Stromal cell of bone marrow (primary cell): ENCODE data around the gene DUSP8.

Experiments used
- DNase-seq: peaks from one replicate; pipeline ENCODE4 v3.0.0-alpha.2; 2012; ENCODE audit warnings: low read depth

The DUSP8 gene

DNA sequence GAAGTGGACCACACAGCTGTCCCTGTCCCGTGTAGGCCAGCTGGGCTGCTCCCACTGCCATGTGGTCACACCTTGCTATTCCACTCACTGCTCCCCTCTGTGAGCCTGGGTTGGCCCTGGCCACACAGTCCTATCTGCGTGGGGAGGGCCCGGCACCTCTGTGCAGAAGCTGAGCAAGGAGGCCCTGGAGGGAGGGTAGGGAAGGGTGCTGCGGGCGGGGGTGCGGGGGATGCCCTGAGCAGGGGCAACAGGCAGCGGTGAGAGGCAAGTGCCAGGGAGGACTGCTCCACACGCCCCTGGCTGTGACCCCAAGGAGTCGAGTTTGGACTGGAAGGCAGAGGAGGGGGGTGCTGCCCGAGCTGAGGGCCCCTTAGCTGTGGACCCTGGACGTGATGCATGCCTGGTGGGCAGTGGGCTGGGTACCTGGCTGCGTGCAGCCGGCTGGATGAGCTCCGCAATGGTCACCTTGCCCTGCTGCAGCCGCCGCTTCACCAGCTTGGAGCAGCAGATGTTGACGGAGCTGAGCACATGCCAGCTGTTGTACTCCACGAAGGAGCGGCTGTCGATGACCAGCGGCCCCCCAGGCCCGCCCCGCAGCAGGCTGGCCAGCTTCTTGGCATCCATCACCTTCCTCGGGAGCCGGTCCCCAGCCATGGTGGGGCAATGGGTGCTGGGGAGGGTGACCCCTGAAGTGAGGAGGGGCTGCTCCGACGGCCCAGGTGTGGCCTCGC lies 6.7 kb downstream of the DUSP8 start:
- no peak for DNase-seq

- peak; percentile 18 for DNase-seq
Measured at GRCh38 chr11:1564535-1565172, 7.4 kb downstream of the DUSP8 start.

DNA sequence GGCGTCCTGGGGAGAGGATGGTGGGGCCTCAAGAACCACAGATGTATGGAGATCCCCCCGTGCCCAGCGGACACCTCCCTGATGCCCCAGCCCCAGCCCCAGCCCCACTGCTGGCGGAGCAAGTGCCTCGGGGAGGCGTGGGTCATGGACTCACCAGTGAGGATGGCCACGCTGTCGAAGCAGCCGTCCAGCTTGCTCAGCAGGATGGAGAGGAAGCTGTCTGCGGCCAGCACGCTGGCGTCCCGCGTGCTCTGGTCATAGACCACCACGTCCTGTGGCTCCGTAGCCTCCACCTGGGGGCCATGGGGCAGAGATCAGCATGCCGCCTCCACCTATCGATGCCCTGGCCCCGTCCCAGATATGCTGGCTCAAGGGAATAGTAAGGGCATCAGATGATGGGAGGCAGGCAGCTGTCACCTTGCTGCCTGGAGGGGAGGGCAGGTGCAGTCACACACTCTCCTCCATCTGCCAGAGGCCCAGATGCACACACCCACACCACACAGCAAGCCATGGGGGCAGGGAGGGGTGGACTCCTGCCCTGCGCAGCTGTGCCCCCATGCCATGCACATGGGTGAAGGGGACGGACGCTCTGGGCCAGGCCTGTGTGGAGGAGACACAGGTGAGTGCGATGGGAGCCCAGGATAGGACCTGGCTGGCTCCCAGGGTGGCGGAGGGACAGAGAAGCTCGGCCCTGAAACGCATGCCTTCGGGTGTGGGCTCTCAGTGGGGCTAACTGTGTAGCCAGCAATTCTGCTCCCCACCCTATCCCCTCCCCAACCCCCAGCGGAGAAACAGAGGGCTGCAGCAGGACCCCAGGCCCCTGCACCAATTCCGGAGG lies 8.2 kb downstream of the DUSP8 start:
- DNase-seq, result no peak

DNA sequence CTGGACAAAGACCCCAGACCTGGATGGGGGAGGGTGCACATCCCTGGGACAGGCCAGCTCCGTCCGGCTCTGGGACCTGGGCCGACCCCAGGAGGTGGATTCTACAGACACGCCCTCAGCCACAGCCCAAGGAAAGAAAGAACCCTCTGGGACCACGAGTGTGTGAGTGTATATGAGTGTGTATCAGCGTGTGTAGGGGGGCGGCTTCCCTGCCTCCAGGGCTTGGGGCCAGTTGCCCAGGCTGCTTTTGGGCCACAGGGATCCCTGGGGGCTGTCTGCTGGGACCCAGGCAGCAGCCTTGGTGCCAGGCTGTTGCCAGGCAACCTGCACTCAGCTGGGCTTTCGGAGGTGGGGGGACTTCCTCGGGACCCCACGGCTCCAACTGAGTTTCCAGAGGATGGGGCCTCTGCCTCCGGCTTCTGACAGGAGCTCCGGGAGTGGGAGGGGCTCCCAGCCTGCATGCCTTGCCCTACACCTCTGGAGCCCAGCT lies 8.9 kb downstream of the DUSP8 start:
- no peak for DNase-seq

GRCh38 chr11:1562469-1563148 lies 9.5 kb downstream of the DUSP8 start:
- no peak for DNase-seq

- DNase-seq, result no peak
Measured at GRCh38 chr11:1561955-1562354, 10.1 kb downstream of the DUSP8 start.

DNA sequence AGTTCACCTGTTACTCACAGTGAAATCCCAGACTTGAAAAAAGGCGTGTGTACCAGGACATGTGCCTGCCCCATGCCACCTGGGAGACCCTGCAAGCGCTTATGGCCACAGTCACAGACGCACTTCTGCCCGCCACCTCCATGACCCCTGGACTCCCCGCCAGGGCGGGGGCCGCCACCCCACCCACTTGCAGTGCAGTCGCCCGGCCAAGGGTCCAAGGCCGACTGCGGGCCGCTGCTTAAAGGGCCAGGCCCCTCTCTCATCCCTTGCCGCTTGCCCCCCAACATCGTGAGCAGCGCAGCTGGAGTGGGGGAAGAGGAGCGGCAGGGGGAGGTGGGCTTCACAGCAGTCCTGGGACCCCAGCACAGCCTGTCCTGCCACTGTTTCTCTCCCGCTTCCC lies 10.8 kb downstream of the DUSP8 start:
- DNase-seq, result no peak

DNA sequence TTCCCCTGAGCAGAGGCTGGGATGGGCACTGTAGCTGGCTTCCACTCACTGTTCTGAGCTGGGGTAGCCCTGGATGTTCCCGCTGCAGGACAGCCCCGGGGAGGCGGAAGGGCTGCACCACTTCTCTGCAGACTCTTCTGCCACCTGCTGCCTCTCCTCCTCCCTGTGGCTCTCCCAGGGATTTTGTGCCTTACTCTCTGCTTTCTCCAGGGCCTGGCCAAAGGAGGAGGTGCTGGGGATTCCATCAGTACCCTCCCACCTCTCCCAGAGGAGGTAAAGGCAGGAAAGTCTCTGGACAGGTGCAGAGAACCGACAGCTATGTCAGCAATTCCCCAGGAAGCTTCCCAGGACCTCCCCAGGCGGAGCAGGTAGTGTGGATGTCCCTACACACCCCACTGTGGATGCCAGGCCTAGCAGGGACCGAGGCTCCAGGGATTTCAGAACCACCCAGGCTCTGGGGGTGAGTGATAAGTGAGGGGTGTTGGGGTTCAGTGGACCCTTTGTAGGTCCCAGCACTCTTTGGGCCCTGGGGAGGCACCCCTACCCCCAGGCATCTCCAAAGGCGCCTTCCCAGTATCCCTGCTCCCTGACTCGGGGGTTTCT lies 11.3 kb downstream of the DUSP8 start:
- no peak for DNase-seq

DNA sequence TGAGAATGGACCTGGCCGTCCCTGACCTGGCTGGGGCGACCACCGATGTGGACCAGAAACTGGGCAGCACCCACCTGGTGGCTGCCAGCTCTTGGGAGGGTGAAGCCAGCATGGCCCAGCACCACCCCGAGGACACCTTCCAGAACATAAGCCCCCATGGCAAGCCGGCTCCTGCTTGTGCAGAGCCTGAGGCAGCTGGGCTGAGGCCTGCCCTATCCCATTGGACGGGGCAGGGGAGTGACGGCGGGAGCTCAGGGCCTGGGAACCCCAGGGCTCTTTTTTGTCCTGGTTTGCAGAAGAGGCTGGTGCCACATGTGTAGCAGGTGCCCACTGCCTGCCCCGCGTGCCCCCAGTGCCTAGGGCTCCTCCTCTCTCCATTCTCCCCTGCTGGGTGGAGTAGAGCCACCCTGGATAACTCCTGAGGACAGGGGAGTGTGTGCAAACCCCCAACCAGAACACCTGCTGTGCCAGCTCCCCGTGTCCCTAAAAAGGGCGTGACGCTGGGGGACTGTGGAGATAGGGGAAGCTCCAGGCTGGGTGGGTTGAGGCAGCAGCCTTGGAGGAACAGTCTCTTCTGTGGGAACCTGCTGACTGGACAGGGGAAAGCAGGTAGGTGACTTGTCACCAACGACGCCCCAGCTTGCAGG lies 11.9 kb downstream of the DUSP8 start:
- no peak for DNase-seq

DNA sequence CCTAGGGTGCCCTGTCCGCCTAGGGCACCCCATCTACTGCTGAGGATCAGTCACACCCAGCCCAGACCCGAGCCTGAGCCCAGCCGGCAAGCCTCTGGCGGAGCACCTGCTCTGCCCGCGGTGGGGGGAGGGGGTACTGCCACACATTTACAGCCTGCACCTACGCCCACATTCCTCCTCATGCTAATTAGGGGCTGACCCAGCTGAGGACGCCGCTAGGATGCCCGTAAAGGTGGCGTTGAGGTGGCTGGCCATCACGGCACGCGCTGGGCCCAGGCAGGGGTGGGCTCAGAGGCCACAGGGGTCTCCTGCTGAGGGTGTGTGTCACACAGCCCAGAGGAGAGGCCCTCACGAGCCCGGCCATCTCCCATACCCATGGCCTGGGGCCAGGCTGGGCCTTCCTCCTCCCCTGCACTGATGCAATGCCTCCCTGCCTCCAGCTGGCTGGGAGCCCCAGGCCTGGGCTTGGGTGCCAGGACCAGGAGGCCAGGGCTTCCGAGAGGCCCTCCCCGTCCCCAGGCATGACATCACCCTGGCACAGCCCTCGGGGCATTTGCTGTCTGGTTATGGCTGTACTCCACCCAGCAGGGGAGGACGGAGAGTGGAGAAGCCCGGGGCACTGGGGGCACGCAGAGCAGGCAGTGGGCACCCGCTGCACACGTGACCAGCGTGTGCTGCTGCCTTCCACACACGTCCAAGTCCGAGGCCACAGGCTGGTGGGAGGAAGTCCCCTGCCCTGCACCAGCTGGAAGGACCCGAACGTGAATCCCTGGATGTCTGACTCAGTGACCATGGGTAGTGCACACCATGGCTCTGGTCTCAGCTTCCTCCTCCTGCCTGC lies 12.7 kb downstream of the DUSP8 start:
- DNase-seq, result peak; percentile 33

- no peak for DNase-seq
Measured at GRCh38 chr11:1558775-1559110, 13.3 kb downstream of the DUSP8 start.

DNA sequence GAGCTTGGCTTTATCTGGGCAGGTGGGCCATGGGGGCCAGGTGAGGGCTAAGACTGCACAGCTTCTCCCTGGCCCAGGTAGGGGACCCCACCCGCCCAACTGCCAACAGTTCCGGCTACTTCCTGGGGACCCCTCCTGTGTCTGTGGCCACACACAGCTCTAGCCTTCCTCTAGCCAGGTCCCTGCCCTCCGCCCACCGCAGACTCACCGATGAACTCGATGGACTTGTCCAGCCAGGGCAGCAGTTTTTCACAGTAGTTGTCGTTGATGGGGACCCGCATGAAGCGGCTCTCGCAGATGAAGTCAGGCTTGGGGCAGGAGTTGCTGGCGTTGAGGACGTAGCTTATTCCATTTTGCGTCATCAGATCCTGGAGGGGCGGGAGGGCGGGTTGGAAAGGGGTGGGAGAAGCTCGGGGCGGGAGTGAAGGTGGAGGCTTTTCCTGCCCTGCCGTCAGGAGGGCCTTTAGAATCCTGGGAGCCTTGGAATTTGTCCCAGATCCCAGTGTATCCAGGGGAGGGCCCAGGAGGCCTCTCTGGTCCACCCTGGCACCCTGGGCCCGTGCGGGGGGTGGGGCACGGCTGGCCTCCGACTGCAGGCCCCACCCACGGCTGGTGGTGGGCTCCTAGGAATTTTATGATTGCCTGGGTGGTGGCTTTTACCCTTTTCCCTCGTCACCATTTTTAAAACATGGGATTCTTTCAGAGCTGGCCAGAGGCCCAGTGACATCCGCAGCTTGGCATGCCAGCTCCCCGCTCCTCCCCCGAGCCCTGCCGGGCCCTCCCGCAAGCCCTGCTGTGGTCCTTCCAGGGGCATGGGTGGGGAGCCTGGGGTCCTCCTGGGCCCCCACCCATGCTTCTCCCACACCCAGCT lies 13.9 kb downstream of the DUSP8 start:
- DNase-seq, result peak; percentile 38

- no peak for DNase-seq
Measured at GRCh38 chr11:1557051-1557884, 14.8 kb downstream of the DUSP8 start.

DNA sequence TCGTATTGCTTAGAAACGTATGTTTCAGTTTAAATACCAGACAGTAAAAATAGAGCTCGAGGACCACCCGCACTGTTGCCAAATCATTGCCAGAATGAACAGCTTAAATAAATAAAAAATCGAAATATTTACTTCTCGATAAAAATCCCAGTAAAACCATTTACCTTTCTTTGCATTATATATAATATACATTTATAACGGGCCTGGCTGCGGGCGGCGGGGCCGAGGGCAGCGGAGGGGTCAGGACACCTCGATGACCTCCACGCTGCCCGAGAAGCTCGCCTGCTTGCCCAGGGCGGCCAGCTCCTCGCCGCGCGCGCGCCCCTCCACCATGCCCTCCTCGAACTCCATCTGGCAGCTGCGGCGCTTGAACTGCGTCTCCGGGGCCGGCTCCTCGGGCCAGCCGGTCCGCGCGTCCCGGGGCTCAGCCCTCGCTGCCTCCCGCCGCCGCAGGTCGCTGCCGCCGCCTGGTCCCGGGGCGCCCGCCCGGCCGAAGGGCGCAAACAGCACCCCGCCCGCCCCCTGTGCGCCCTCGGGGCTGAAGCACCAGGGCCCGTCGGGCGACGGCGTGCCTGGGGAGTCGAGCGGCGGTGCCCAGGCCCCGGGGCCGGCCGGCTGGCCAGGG lies 15.7 kb downstream of the DUSP8 start:
- DNase-seq, result no peak

- DNase-seq, result no peak
Measured at GRCh38 chr11:1555713-1556153, 16.3 kb downstream of the DUSP8 start.

- no peak for DNase-seq
Measured at GRCh38 chr11:1554981-1555712, 16.9 kb downstream of the DUSP8 start.
